K562 (cell line): ENCODE measurements around the gene PLEKHG4B. TPM values are rescaled to one million over a fixed set of nuclear protein-coding genes. Genes with fewer than 3 reads are reported as not detected.
A peak's percentile ranks its signal among the peaks of the same experiment; 100 is the strongest.

Source experiments
- ATAC-seq: fragments of 200-7000 bp; cut with Tn5 transposase; 3 replicates; pipeline ENCODE4 v1.9.1; 2020; ENCODE audit warnings: moderate library complexity
- BruUV-seq: library from RNA; stranded (reverse); fragments of 400-500 nt; replicated peaks from 2 replicates; lab custom pipeline; 2021; lab: Mats Ljungman, UMichigan
- CTCF ChIA-PET: fragments of 300-600 bp; formaldehyde crosslinking; extraction: SDS; loops from one replicate; lab custom pipeline; 2021; ENCODE audit warnings: low intra/inter-chr PET ratio; lab: Yijun Ruan, JAX
- POLR2A ChIA-PET: fragments of 300-600, 350-650 bp; sonication (Branson Sonifier 250); formaldehyde crosslinking; extraction: SDS; loops from one replicate; lab custom pipeline; 2021; ENCODE audit warnings: antibody characterized with exemption, inconsistent platforms; lab: Yijun Ruan, JAX
- DNase-seq, 4 experiments: peaks; one replicate each; pipeline versions ENCODE4 v3.0.0 to v3.0.0-alpha.2; 2011 to 2018; ENCODE audit warnings: low spot score in 3 of 4, mixed read lengths in 3 of 4; ENCODE audit errors: extremely low read depth in 1 of 4
- FAIRE-seq: peaks from 2 replicates; lab custom pipeline; 2011; peaks lifted over from hg19 to GRCh38; lab: Jason Lieb, UNC
- H2AFZ ChIP-seq: 2 replicates; pipeline ENCODE4 v1.6.0; 2011; ENCODE audit warnings: low read depth, low read length, control low read depth, inconsistent platforms
- H3K27ac ChIP-seq: fragments of 200-600 bp; 3 replicates; pipeline ENCODE4 v1.8.0; 2011; ENCODE audit warnings: low read depth, mild to moderate bottlenecking, control low read depth, inconsistent platforms, low read length, moderate library complexity, mixed read lengths; ENCODE audit errors: extremely low read depth
- H3K27me3 ChIP-seq, 2 experiments: fragments of 300-600 bp in 1 of 2; 2 replicates in 1 of 2; 3 replicates in 1 of 2; pipeline versions ENCODE4 v1.6.0 to v1.8.0; 2011; ENCODE audit warnings: inconsistent platforms in 2 of 2, low read length in 2 of 2, mild to moderate bottlenecking in 1 of 2, mixed read lengths in 1 of 2, moderate library complexity in 1 of 2; ENCODE audit not compliant: control insufficient read depth in 2 of 2, insufficient read depth in 2 of 2
- H3K36me3 ChIP-seq: fragments of 300-600 bp; 3 replicates; pipeline ENCODE4 v1.8.0; 2011; ENCODE audit warnings: mild to moderate bottlenecking, low read length, inconsistent platforms; ENCODE audit not compliant: control insufficient read depth, insufficient read depth
- H3K4me1 ChIP-seq, 2 experiments: fragments of 200-600 bp in 1 of 2; replicated peaks in 1 of 2; 2 replicates in 1 of 2; 3 replicates in 1 of 2; pipeline versions ENCODE4 v1.5.1 to v1.8.0; 2011; ENCODE audit warnings: inconsistent platforms in 2 of 2, low read length in 2 of 2, mild to moderate bottlenecking in 1 of 2, mixed read lengths in 1 of 2, moderate library complexity in 1 of 2; ENCODE audit not compliant: control insufficient read depth in 2 of 2, insufficient read depth in 2 of 2
- H3K4me2 ChIP-seq: 2 replicates; pipeline ENCODE4 v1.6.1; 2011; ENCODE audit warnings: low read length, control low read depth, inconsistent platforms, mixed read lengths; ENCODE audit not compliant: insufficient read depth
- H3K4me3 ChIP-seq: fragments of 200-600 bp; sonication (generic), shearing (Covaris generic); 2 replicates; pipeline ENCODE4 v1.5.1; 2016; ENCODE audit warnings: control low read depth, inconsistent platforms
- H3K79me2 ChIP-seq: fragments of 200-600 bp; 3 replicates; pipeline ENCODE4 v1.8.0; 2011; ENCODE audit warnings: low read length, inconsistent platforms; ENCODE audit not compliant: control insufficient read depth, insufficient read depth
- H3K9ac ChIP-seq, 2 experiments: 2 replicates each; pipeline versions ENCODE4 v1.6.0 to v1.6.1; 2011; ENCODE audit warnings: low read depth in 2 of 2, low read length in 2 of 2, control low read depth in 1 of 2, inconsistent platforms in 1 of 2, mild to moderate bottlenecking in 1 of 2, mixed read lengths in 1 of 2; ENCODE audit not compliant: insufficient read depth in 1 of 2
- H3K9me1 ChIP-seq: one replicate; pipeline ENCODE4 v1.6.0; 2011; ENCODE audit warnings: inconsistent platforms, mild to moderate bottlenecking, low read length, moderate library complexity; ENCODE audit not compliant: control insufficient read depth, insufficient read depth
- H3K9me3 ChIP-seq: replicated peaks from 2 replicates; pipeline ENCODE4 v1.5.1; 2011; ENCODE audit warnings: low read depth, low read length, inconsistent platforms; ENCODE audit not compliant: control insufficient read depth, insufficient read depth
- H4K20me1 ChIP-seq: replicated peaks from 2 replicates; pipeline ENCODE4 v1.6.1; 2011; ENCODE audit warnings: low read length, inconsistent platforms, mixed read lengths; ENCODE audit not compliant: control insufficient read depth, insufficient read depth
- ASH1L ChIP-seq: fragments of 450-650 bp; IDR thresholded peaks from 2 replicates; pipeline ENCODE4 v1.6.1; 2018; ENCODE audit warnings: borderline replicate concordance, mild to moderate bottlenecking, low read depth; ENCODE audit not compliant: partially characterized antibody
- CXXC5 ChIP-seq: fragments of 250-450 bp; sonication (Bioruptor Pico); IDR thresholded peaks from 2 replicates; pipeline ENCODE4 v1.8.0; 2022; ENCODE audit warnings: inconsistent platforms, mild to moderate bottlenecking, moderate library complexity
- PHF8 ChIP-seq: fragments of 200-600 bp; sonication (generic); IDR thresholded peaks from 2 replicates; pipeline ENCODE4 v1.6.1; 2012; ENCODE audit warnings: mixed run types, mild to moderate bottlenecking, inconsistent platforms, low read length, moderate library complexity, borderline replicate concordance
- SAFB2 ChIP-seq: fragments of 200-400 bp; formaldehyde crosslinking; IDR thresholded peaks from 2 replicates; pipeline ENCODE4 v1.6.1; 2018; ENCODE audit warnings: borderline replicate concordance, low read length, low read depth, moderate library complexity; ENCODE audit not compliant: severe bottlenecking
- ZNF551 ChIP-seq: fragments of 250-450 bp; sonication (Bioruptor Pico); IDR thresholded peaks from 2 replicates; pipeline ENCODE4 v1.5.0; 2021; ENCODE audit warnings: mild to moderate bottlenecking, moderate library complexity
- WGBS: fragments of 100-300 bp; shearing (Covaris generic); methylation state at CpG from one replicate; pipeline ENCODE4 v1.1.6; 2016; ENCODE audit warnings: low coverage, mixed read lengths; ENCODE audit not compliant: insufficient coverage; ENCODE audit errors: missing lambda C conversion rate; 5-methylcytosine and 5-hydroxymethylcytosine counted together
- in situ Hi-C: fragments of 300-500 bp; cut with MboI; formaldehyde crosslinking; loops from 4 replicates; pipeline ENCODE4 v1.15.0; 2018; ENCODE audit warnings: inconsistent platforms, mixed read lengths
- intact Hi-C: fragments of 100-400 bp; cut with micrococcal nuclease; formaldehyde crosslinking; loops from 2 replicates; pipeline ENCODE4 v1.14.2; 2022
- polyA plus RNA-seq, 8 experiments: library from polyadenylated mRNA; depleted of rRNA in 4 of 8; stranded (reverse) in 5 of 8; unstranded in 3 of 8; fragments of >200 nt; fragmentation: Nextera tagmentation in 2 of 8; fragmentation: Illumina TruSeq in 1 of 8; extraction: Ambion mirVana in 2 of 8; extraction: Trizol in 1 of 8; gene quantifications; 2 replicates each; pipeline versions ENCODE4 v1.2.1 to v1.2.3, GENCODE V29; 2011 to 2014; ENCODE audit warnings: inconsistent platforms in 1 of 8, missing spikeins in 1 of 8
- total RNA-seq, 7 experiments: library from RNA; depleted of rRNA in 6 of 7; stranded (reverse); fragments of >200 nt in 6 of 7; fragmentation: Illumina TruSeq in 2 of 7; extraction: Trizol in 2 of 7; gene quantifications; 2 replicates each; pipeline versions ENCODE4 v1.2.1 to v1.2.3, GENCODE V29; 2011 to 2021; ENCODE audit warnings: low replicate concordance in 1 of 7
- TF ChIP-seq, protein P1 (sequence below): sonication (generic); formaldehyde crosslinking; IDR thresholded peaks from 2 replicates; pipeline ENCODE4 v1.9.0; 2022; ENCODE audit warnings: mild to moderate bottlenecking, missing genetic modification reagents

Gene PLEKHG4B
- total and polyA plus RNA-seq, 9 of the 15 experiments (the other 6 are each of a cell fraction or from before 2014, with no cell fraction given): 0.02 TPM; not detected in 8

DNA sequence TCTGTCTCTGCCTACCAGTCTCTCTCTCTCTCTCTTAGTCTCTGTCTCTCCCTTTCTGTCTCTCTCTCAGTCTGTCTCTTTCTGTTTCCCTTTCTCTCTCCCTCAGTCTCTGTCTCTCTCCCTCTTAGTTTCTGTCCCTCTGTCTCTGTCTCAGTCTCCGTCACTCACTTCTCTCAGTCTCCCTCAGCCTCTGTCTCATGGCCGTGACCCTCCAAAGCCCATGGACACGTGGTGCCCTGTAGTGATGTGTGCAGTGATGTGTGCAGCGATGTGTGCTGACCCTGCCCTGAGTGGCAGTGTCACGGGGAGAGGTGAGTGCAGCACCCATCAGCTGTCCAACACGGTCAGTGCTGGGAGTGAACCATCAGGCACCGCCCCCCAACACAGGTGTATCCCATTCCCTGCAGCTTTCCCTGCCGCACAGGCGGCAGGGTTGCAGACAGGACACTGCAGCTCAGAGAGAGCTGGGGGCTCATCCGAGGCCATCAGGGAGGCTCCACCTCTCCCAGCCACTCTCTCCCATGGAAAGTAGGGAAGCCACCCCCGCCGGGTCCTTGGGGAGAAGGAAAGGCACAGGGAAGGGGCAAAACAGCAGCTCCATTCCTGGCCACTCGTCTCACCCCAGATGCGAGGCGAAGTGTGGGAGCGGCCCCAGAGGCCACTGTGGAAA lies 98.5 kb downstream of the PLEKHG4B start:
- no peaks in the 10 kb centered on the region for H3K79me2 ChIP-seq
- 4% methylated on average over 16 of the region's 16 CpGs for WGBS
- H4K20me1 ChIP-seq: peaks cover 32% of the 10 kb centered on the region
- H3K9me3 ChIP-seq: no peaks in the 10 kb centered on the region
- peaks cover 39 to 89% of the 10 kb centered on the region in 2 experiments for H3K27me3 ChIP-seq
- no peak overlapping the region; a peak in 1 of 4 replicates for H3K9ac ChIP-seq
- FAIRE-seq (no peak), ATAC-seq (no peak), DNase-seq (no peak)
- BruUV-seq: no TSS peak
- H2AFZ ChIP-seq: no peak overlapping the region
- no peaks in the 10 kb centered on the region for H3K9me1 ChIP-seq
- no peak overlapping the region for H3K4me2 ChIP-seq
- in situ Hi-C loops (no loop called here), intact Hi-C loops (no loop called here)
- POLR2A ChIA-PET: interaction anchor here (1.3 to 2.0 kb wide), 2 partner anchors 9 to 38 kb away, joined by 4 to 5 read pairs; no protein-coding TSS in a partner anchor
- H3K36me3 ChIP-seq: no peaks in the 10 kb centered on the region
- CTCF ChIA-PET: no interaction called here
- TF ChIP-seq ASH1L (no peak), ZNF551 (CRISPR knock-in tag) (no peak), PHF8 (no peak), SAFB2 (no peak), CXXC5 (CRISPR knock-in tag) (no peak)
- TF ChIP-seq, protein P1, sequence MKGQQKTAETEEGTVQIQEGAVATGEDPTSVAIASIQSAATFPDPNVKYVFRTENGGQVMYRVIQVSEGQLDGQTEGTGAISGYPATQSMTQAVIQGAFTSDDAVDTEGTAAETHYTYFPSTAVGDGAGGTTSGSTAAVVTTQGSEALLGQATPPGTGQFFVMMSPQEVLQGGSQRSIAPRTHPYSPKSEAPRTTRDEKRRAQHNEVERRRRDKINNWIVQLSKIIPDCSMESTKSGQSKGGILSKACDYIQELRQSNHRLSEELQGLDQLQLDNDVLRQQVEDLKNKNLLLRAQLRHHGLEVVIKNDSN (CRISPR knock-in tag): peak; percentile 42; the same call in 1 of the 2 replicates
- H3K4me1 ChIP-seq: peaks cover 0 to 67% of the 10 kb centered on the region in 2 experiments; a peak in 2 of 5 replicates
- no peak overlapping the region for H3K4me3 ChIP-seq
- no peak overlapping the region for H3K27ac ChIP-seq
